Measurements from ENCODE around the gene KCNMB1.

Gene KCNMB1

GRCh38 chr5:170365831-170366230, 23.3 kb downstream of the KCNMB1 start:
- TF ChIP-seq ZFX (IDR thresholded peaks at IDR 0.05): no peak
- no peak for TF ChIP-seq CTCF (conservative IDR thresholded peaks at IDR 0.05)
- no peak overlapping the region for H3K27ac ChIP-seq

GRCh38 chr5:170365011-170365410, 24.2 kb downstream of the KCNMB1 start:
- no peak for TF ChIP-seq CTCF (conservative IDR thresholded peaks at IDR 0.05)
- TF ChIP-seq ZFX (IDR thresholded peaks at IDR 0.05): no peak
- H3K27ac ChIP-seq: no peak overlapping the region

GRCh38 chr5:170363671-170364070, 25.5 kb downstream of the KCNMB1 start:
- TF ChIP-seq ZFX (IDR thresholded peaks at IDR 0.05) (no peak), CTCF (conservative IDR thresholded peaks at IDR 0.05) (no peak)
- H3K27ac ChIP-seq: no peak overlapping the region

- H3K27ac ChIP-seq: no peak overlapping the region
- TF ChIP-seq CTCF (conservative IDR thresholded peaks at IDR 0.05): no peak
- TF ChIP-seq ZFX (IDR thresholded peaks at IDR 0.05): no peak
These were observed 26.5 kb downstream of the KCNMB1 start for GRCh38 chr5:170362656-170363055.

GRCh38 chr5:170362102-170362501, 27.1 kb downstream of the KCNMB1 start:
- no peak overlapping the region for H3K27ac ChIP-seq
- TF ChIP-seq ZFX (IDR thresholded peaks at IDR 0.05): no peak
- TF ChIP-seq CTCF (conservative IDR thresholded peaks at IDR 0.05): no peak

GRCh38 chr5:170361616-170362015, 27.6 kb downstream of the KCNMB1 start:
- no peak overlapping the region for H3K27ac ChIP-seq
- TF ChIP-seq CTCF (conservative IDR thresholded peaks at IDR 0.05) (no peak), ZFX (IDR thresholded peaks at IDR 0.05) (no peak)

- no peak for TF ChIP-seq CTCF (conservative IDR thresholded peaks at IDR 0.05)
- H3K27ac ChIP-seq: no peak overlapping the region
These were observed 28.1 kb downstream of the KCNMB1 start for GRCh38 chr5:170361116-170361515.

All from C4-2B (cell line).